Neural cell (in vitro differentiated cells): ENCODE results near the gene GPR143. TPM values are rescaled to one million over a fixed set of nuclear protein-coding genes. Genes with fewer than 3 reads are reported as not detected.
"Not testable (repeated sequence)": the region's sequence is repeated elsewhere in the genome, so short reads cannot be mapped to it uniquely, and the experiment has no call there.

Experiments used
- H2AFZ ChIP-seq: fragments of 200-600, 300-800 bp; sonication (generic), shearing (Covaris generic); 2 replicates; pipeline ENCODE4 v1.6.0; 2014; ENCODE audit warnings: low read depth, mild to moderate bottlenecking, antibody characterized with exemption, low read length, moderate library complexity
- H3F3A ChIP-seq: fragments of 200-600 bp; shearing (Covaris generic); 2 replicates; pipeline ENCODE4 v1.6.1; 2016; ENCODE audit warnings: mild to moderate bottlenecking, moderate library complexity, mixed read lengths, antibody characterized with exemption, low read length; ENCODE audit not compliant: insufficient read depth, poor library complexity, severe bottlenecking
- H3K27ac ChIP-seq: fragments of 200-600, 300-800 bp; sonication (generic), shearing (Covaris generic); 2 replicates; pipeline ENCODE4 v1.5.1; 2014; ENCODE audit warnings: mild to moderate bottlenecking, low read length, moderate library complexity
- H3K27me3 ChIP-seq: fragments of 300-800, 200-600 bp; sonication (generic), shearing (Covaris generic); 2 replicates; pipeline ENCODE4 v1.6.0; 2014; ENCODE audit warnings: mild to moderate bottlenecking, low read depth, low read length, moderate library complexity; ENCODE audit not compliant: insufficient read depth
- H3K36me3 ChIP-seq: fragments of 300-800, 200-600 bp; sonication (generic), shearing (Covaris generic); 2 replicates; pipeline ENCODE4 v1.5.1; 2014; ENCODE audit warnings: mild to moderate bottlenecking, antibody characterized with exemption, low read length, moderate library complexity; ENCODE audit not compliant: insufficient read depth
- H3K4me2 ChIP-seq: fragments of 300-800, 200-600 bp; sonication (generic), shearing (Covaris generic); 2 replicates; pipeline ENCODE4 v1.6.0; 2014; ENCODE audit warnings: mild to moderate bottlenecking, low read length
- H3K4me3 ChIP-seq: fragments of 300-800, 200-600 bp; sonication (generic), shearing (Covaris generic); 2 replicates; pipeline ENCODE4 v1.5.1; 2014; ENCODE audit warnings: mild to moderate bottlenecking, low read length, moderate library complexity
- H3K79me2 ChIP-seq: fragments of 200-600 bp; shearing (Covaris generic); replicated peaks from 2 replicates; pipeline ENCODE4 v1.6.0; 2014; ENCODE audit warnings: mild to moderate bottlenecking, low read length, moderate library complexity; ENCODE audit not compliant: insufficient read depth
- H3K9ac ChIP-seq: fragments of 300-800, 200-600 bp; sonication (generic), shearing (Covaris generic); 2 replicates; pipeline ENCODE4 v1.6.1; 2016; ENCODE audit warnings: mild to moderate bottlenecking, low read length, mixed read lengths
- H3K9me2 ChIP-seq: fragments of 200-600 bp; shearing (Covaris generic); 2 replicates; pipeline ENCODE4 v1.6.1; 2016; ENCODE audit warnings: mild to moderate bottlenecking, low read length, mixed read lengths; ENCODE audit not compliant: insufficient read depth
- H3K9me3 ChIP-seq: fragments of 200-600, 300-800 bp; sonication (generic), shearing (Covaris generic); 2 replicates; pipeline ENCODE4 v1.6.1; 2016; ENCODE audit warnings: mild to moderate bottlenecking, mixed run types, low read length, moderate library complexity, mixed read lengths
- H4K20me1 ChIP-seq: fragments of 200-600 bp; shearing (Covaris generic); 2 replicates; pipeline ENCODE4 v1.6.1; 2016; ENCODE audit warnings: mild to moderate bottlenecking, mixed run types; ENCODE audit not compliant: insufficient read depth
- CTCF ChIP-seq: fragments of 450-650 bp; IDR thresholded peaks from 2 replicates; pipeline ENCODE4 v1.5.1; 2014; ENCODE audit warnings: antibody characterized with exemption, mild to moderate bottlenecking, moderate library complexity; ENCODE audit not compliant: poor library complexity, severe bottlenecking
- EP300 ChIP-seq: fragments of 450-650 bp; conservative IDR thresholded peaks from 2 replicates; pipeline ENCODE4 v1.6.1; 2014; ENCODE audit warnings: antibody characterized with exemption, mild to moderate bottlenecking, moderate library complexity; ENCODE audit not compliant: poor library complexity, severe bottlenecking
- EZH2 ChIP-seq: fragments of 200-600, 300-800 bp; shearing (Covaris generic), sonication (generic); IDR thresholded peaks from 2 replicates; pipeline ENCODE4 v1.6.1; 2014; ENCODE audit warnings: antibody characterized with exemption, low read length, borderline replicate concordance, mild to moderate bottlenecking; ENCODE audit not compliant: insufficient read depth, poor library complexity, severe bottlenecking
- MXI1 ChIP-seq: fragments of 450-650 bp; conservative IDR thresholded peaks from 2 replicates; pipeline ENCODE4 v1.6.1; 2014; ENCODE audit warnings: antibody characterized with exemption, mild to moderate bottlenecking; ENCODE audit not compliant: poor library complexity, severe bottlenecking
- POLR2AphosphoS5 ChIP-seq: IDR thresholded peaks from 2 replicates; pipeline ENCODE4 v1.6.1; 2012
- RAD21 ChIP-seq: fragments of 450-650 bp; conservative IDR thresholded peaks from 2 replicates; pipeline ENCODE4 v1.6.1; 2014; ENCODE audit warnings: antibody characterized with exemption, mild to moderate bottlenecking, moderate library complexity
- REST ChIP-seq: IDR thresholded peaks from 2 replicates; pipeline ENCODE4 v1.6.1; 2012; ENCODE audit warnings: borderline replicate concordance
- SMC3 ChIP-seq: fragments of 450-650 bp; conservative IDR thresholded peaks from 2 replicates; pipeline ENCODE4 v1.6.1; 2014; ENCODE audit warnings: antibody characterized with exemption, mild to moderate bottlenecking, moderate library complexity; ENCODE audit not compliant: poor library complexity
- TAF1 ChIP-seq: IDR thresholded peaks from 2 replicates; pipeline ENCODE4 v1.6.1; 2012; ENCODE audit warnings: low read depth
- polyA minus RNA-seq: library from RNA; depleted of rRNA, polyadenylated mRNA; stranded (reverse); fragments of >200 nt; gene quantifications from 2 replicates; pipeline ENCODE4 v1.2.3, GENCODE V29; 2014
- polyA plus RNA-seq: library from polyadenylated mRNA; depleted of rRNA; stranded (reverse); fragments of >200 nt; gene quantifications from 2 replicates; pipeline ENCODE4 v1.2.3, GENCODE V29; 2014

The GPR143 gene
- 5.5 and 7.1 TPM in 2 replicates for polyA plus RNA-seq
- 4.6 and 4.9 TPM in 2 replicates for polyA minus RNA-seq

GRCh38 chrX:9765737-9766097 lies at the start of gene GPR143:
TSS of gene GPR143 (minus strand) at chrX:9765847. CDS start at chrX:9765817, 30 bp downstream.
- no peaks in the 10 kb centered on the region for H4K20me1 ChIP-seq
- H3K27me3 ChIP-seq = no peaks in the 10 kb centered on the region
- H3K36me3 ChIP-seq = no peaks in the 10 kb centered on the region
- no peak within 1 kb of the TSS for H3K9ac ChIP-seq
- H3K9me3 ChIP-seq = no peaks in the 10 kb centered on the region
- H3K9me2 ChIP-seq = no peaks in the 10 kb centered on the region
- TF ChIP-seq CTCF (no peak), RAD21 (no peak), POLR2AphosphoS5 (no peak), REST (no peak), TAF1 (no peak), MXI1 (no peak), EZH2 (no peak), SMC3 (no peak), EP300 (no peak)
- H3K79me2 ChIP-seq = no peaks in the 10 kb centered on the region
- no peaks in the 10 kb centered on the region for H3F3A ChIP-seq
- no peak within 1 kb of the TSS for H3K27ac ChIP-seq
- H3K4me2 ChIP-seq = no peak within 1 kb of the TSS
- H3K4me3 ChIP-seq = no peak within 1 kb of the TSS
- no peak within 1 kb of the TSS for H2AFZ ChIP-seq

- not testable (repeated sequence) for H3K4me3 ChIP-seq, H3K9ac ChIP-seq, H3K9me3 ChIP-seq, H4K20me1 ChIP-seq, H3K9me2 ChIP-seq, H3K27ac ChIP-seq, H3K79me2 ChIP-seq, H3F3A ChIP-seq, H3K4me2 ChIP-seq, H2AFZ ChIP-seq, H3K36me3 ChIP-seq, H3K27me3 ChIP-seq
Measured at GRCh38 chrX:9811086-9811485, 45.4 kb upstream of the GPR143 start.

- H3F3A ChIP-seq, H2AFZ ChIP-seq, H3K36me3 ChIP-seq, H3K79me2 ChIP-seq, H3K9me2 ChIP-seq, H3K27ac ChIP-seq, H3K4me3 ChIP-seq, H3K4me2 ChIP-seq, H4K20me1 ChIP-seq, H3K9ac ChIP-seq, H3K9me3 ChIP-seq, H3K27me3 ChIP-seq: not testable (repeated sequence)
Measured at GRCh38 chrX:9809876-9810275, 44.2 kb upstream of the GPR143 start.
